Tibial nerve (tissue), 4 donors: Measurements from ENCODE around the gene ANKS1A. TPM values are rescaled to one million over a fixed set of nuclear protein-coding genes. Genes with fewer than 3 reads are reported as not detected.
A peak's percentile ranks its signal among the peaks of the same experiment; 100 is the strongest.

Experiments used
- DNase-seq, 2 donors: peaks; one replicate each; pipeline ENCODE4 v3.0.0-alpha.2; 2019; ENCODE audit warnings: low spot score in 2 of 2
- H3K27ac ChIP-seq, 4 donors: fragments of 200-600 bp; sonication (generic) in 3 of 4; one replicate each; pipeline ENCODE4 v1.5.1; 2017 to 2019; ENCODE audit warnings: mild to moderate bottlenecking in 1 of 4
- H3K27me3 ChIP-seq, 2 donors: fragments of 200-600 bp; sonication (generic) in 1 of 2; one replicate each; pipeline versions ENCODE4 v1.5.1 to v1.6.0; 2017 to 2019
- H3K36me3 ChIP-seq, 3 donors: fragments of 200-600 bp; sonication (generic); one replicate each; pipeline ENCODE4 v1.5.1; 2018 to 2019
- H3K4me1 ChIP-seq, 4 donors: fragments of 200-600 bp; sonication (generic) in 3 of 4; one replicate each; pipeline ENCODE4 v1.5.1; 2017 to 2019
- H3K4me3 ChIP-seq, 4 donors: fragments of 200-600 bp; sonication (generic) in 3 of 4; one replicate each; pipeline ENCODE4 v1.5.1; 2017 to 2019; ENCODE audit warnings: mild to moderate bottlenecking in 1 of 4, moderate library complexity in 1 of 4
- H3K9me3 ChIP-seq, 4 donors: fragments of 200-600 bp; sonication (generic) in 3 of 4; one replicate each; pipeline ENCODE4 v1.5.1; 2017 to 2019
- EP300 ChIP-seq, 2 donors: sonication (generic); formaldehyde crosslinking; IDR thresholded peaks; one replicate each; pipeline ENCODE4 v1.6.1; 2017; ENCODE audit warnings: antibody characterized with exemption in 2 of 2, mild to moderate bottlenecking in 1 of 2
- POLR2A ChIP-seq, 2 donors: fragments of 450-650 bp; IDR thresholded peaks; one replicate each; pipeline ENCODE4 v1.6.1; 2017; ENCODE audit warnings: antibody characterized with exemption in 2 of 2, mild to moderate bottlenecking in 2 of 2, moderate library complexity in 2 of 2
- WGBS, 2 donors: methylation state at CpG; one replicate each; pipeline ENCODE4 v1.1.5; 2018; 5-methylcytosine and 5-hydroxymethylcytosine counted together
- total RNA-seq, 4 donors: library from RNA; depleted of rRNA; stranded (reverse); fragments of >200 nt; gene quantifications; one replicate each; pipeline ENCODE4 v1.1.0, GENCODE V29; 2016
- TF ChIP-seq, protein P1 (sequence below), 5 experiments: fragments of 200-600 bp in 3 of 5; fragments of 450-650 bp in 2 of 5; sonication (generic) in 3 of 5; IDR thresholded peaks; one replicate each; pipeline ENCODE4 v1.5.1; 2016 to 2019; ENCODE audit warnings: antibody characterized with exemption in 5 of 5, mild to moderate bottlenecking in 3 of 5, moderate library complexity in 2 of 5

The ANKS1A gene
- total RNA-seq, 4 donors from 2014 or later = 39.3 to 55.9 (median 44.0) TPM

GRCh38 chr6:35057449-35058357 is 168.6 kb downstream of the ANKS1A start:
- H3K4me1 ChIP-seq = peaks cover 0 to 44% (median 11%) of the 10 kb centered on the region in 4 donors
- no peak for TF ChIP-seq EP300 (IDR thresholded peaks at IDR 0.05)
- no peak for TF ChIP-seq POLR2A (IDR thresholded peaks at IDR 0.05)
- TF ChIP-seq, protein P1, sequence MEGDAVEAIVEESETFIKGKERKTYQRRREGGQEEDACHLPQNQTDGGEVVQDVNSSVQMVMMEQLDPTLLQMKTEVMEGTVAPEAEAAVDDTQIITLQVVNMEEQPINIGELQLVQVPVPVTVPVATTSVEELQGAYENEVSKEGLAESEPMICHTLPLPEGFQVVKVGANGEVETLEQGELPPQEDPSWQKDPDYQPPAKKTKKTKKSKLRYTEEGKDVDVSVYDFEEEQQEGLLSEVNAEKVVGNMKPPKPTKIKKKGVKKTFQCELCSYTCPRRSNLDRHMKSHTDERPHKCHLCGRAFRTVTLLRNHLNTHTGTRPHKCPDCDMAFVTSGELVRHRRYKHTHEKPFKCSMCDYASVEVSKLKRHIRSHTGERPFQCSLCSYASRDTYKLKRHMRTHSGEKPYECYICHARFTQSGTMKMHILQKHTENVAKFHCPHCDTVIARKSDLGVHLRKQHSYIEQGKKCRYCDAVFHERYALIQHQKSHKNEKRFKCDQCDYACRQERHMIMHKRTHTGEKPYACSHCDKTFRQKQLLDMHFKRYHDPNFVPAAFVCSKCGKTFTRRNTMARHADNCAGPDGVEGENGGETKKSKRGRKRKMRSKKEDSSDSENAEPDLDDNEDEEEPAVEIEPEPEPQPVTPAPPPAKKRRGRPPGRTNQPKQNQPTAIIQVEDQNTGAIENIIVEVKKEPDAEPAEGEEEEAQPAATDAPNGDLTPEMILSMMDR (IDR thresholded peaks at IDR 0.05) = no peak
- no peaks in the 10 kb centered on the region for H3K9me3 ChIP-seq
- no peak overlapping the region for H3K4me3 ChIP-seq
- peak overlapping the region in 1 of 4 donors; percentile 57 for H3K27ac ChIP-seq
- no peak for DNase-seq
- H3K36me3 ChIP-seq = peaks cover 0 to 76% (median 11%) of the 10 kb centered on the region in 3 donors
- no peaks in the 10 kb centered on the region for H3K27me3 ChIP-seq
- WGBS, 2 donors = 68 to 70% methylated on average over 17 of the region's 17 CpGs

- TF ChIP-seq POLR2A (IDR thresholded peaks at IDR 0.05) = no peak
- no peak for TF ChIP-seq EP300 (IDR thresholded peaks at IDR 0.05)
- TF ChIP-seq, protein P1 (IDR thresholded peaks at IDR 0.05) = no peak
- Histone ChIP-seq H3K27me3 (no peaks in the 10 kb centered on the region), H3K4me3 (no peak overlapping the region), H3K27ac (peak overlapping the region in 1 of 4 donors; percentile 57), H3K36me3 (peaks cover 0 to 82% (median 11%) of the 10 kb centered on the region in 3 donors), H3K9me3 (no peaks in the 10 kb centered on the region), H3K4me1 (peaks cover 0 to 39% (median 4%) of the 10 kb centered on the region in 4 donors)
- 80 to 89% methylated on average over 10 of the region's 10 CpGs for WGBS, 2 donors
- no peak for DNase-seq
These were observed 169.3 kb downstream of the ANKS1A start for GRCh38 chr6:35058358-35058675.

DNA sequence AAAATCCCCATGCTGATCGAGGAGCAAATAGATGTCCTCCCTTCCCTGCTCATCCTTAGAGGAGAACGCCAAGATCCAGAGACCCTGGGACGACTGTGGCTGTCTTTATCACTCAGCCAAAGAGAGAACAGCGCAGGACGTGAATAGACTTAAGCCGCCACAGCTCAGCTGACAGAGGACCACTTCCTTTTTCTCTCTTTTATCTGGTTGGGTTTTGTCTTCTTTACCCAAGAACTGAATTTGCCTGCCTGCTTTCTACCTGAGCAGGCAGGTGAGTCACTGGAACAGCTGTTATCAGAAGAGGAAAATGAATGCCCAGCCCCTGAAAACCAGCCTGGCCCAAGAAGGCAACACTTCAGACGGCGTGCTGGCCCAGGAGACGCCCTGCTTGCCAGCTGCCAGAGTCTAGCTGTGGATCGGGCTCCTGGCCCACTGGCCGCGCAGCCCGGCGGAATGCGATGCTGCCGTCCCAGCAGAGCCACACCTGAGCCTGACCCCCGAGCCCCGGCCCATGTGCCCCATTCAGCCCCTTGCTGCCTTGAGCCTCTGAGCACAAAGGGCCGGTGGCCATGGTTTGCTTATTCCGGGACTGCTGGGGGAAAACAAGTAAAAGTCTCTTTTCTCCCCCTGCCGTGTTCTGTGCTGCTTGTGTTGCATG is 169.9 kb downstream of the ANKS1A start:
- Histone ChIP-seq H3K36me3 (peaks cover 0 to 85% (median 11%) of the 10 kb centered on the region in 3 donors), H3K4me1 (peaks cover 0 to 39% (median 0%) of the 10 kb centered on the region in 4 donors), H3K27ac (peak overlapping the region in 1 of 4 donors; percentile 57), H3K27me3 (no peaks in the 10 kb centered on the region), H3K4me3 (no peak overlapping the region), H3K9me3 (no peaks in the 10 kb centered on the region)
- TF ChIP-seq, protein P1 (IDR thresholded peaks at IDR 0.05) = no peak
- TF ChIP-seq POLR2A (IDR thresholded peaks at IDR 0.05) (no peak), EP300 (IDR thresholded peaks at IDR 0.05) (no peak)
- no peak for DNase-seq
- WGBS, 2 donors = 77 to 87% methylated on average over 21 of the region's 21 CpGs

DNA sequence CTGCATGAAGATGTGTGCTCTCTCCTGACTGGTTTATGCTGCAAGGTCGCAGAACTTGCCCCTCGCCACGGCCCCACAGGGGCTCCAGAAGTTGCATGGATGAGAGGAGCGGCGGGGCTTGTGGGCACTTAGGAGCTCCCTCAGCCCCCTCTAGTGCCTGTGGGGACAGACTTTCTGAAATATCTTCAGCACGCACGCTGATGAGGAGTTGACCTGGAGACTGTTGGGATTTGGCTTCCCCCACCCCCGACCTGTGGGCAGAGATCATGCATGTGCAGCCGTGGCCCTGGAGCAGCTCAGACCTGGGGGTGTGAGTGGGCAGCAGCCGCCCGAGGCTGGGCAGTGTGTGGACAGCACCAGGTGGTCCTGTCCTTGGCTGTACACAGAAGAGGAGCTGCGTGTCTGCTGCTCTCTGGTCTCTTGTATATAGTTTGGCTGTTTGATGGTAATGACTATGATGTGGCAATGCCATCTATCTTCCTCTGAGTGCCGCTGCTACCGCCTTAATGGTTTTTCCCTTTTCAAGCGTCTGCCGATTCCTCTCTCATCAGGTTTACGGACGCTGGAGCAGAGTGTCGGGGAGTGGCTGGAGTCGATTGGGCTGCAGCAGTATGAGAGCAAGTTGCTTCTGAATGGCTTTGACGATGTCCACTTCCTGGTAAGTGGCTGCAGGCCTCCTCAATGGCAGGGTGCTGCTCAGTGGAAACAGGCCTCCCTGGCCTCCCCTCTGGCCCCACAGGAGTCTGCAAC is 170.7 kb downstream of the ANKS1A start:
- no peak for TF ChIP-seq POLR2A (IDR thresholded peaks at IDR 0.05)
- TF ChIP-seq, protein P1 (IDR thresholded peaks at IDR 0.05) = no peak
- Histone ChIP-seq H3K27ac (peak overlapping the region in 1 of 4 donors; percentile 57), H3K4me3 (no peak overlapping the region), H3K4me1 (peaks cover 0 to 39% (median 0%) of the 10 kb centered on the region in 4 donors), H3K9me3 (no peaks in the 10 kb centered on the region), H3K27me3 (no peaks in the 10 kb centered on the region), H3K36me3 (peaks cover 0 to 85% (median 11%) of the 10 kb centered on the region in 3 donors)
- DNase-seq = no peak
- WGBS, 2 donors = 72 to 80% methylated on average over 18 to 21 of the region's 21 CpGs
